AG10803 (cell line): ENCODE results near the gene MRC1.

ENCODE experiments used
- DNase-seq: peaks from one replicate; pipeline ENCODE4 v3.0.0; 2010; ENCODE audit warnings: low read depth
- H3K4me3 ChIP-seq: 2 replicates; pipeline ENCODE4 v1.5.1; 2011; ENCODE audit warnings: mild to moderate bottlenecking, low read length, control low read depth
- TF ChIP-seq, protein P1 (sequence below): conservative IDR thresholded peaks from 2 replicates; pipeline ENCODE4 v1.5.1; 2011; ENCODE audit warnings: mild to moderate bottlenecking, low read length, control low read depth, inconsistent platforms

MRC1 gene

DNA sequence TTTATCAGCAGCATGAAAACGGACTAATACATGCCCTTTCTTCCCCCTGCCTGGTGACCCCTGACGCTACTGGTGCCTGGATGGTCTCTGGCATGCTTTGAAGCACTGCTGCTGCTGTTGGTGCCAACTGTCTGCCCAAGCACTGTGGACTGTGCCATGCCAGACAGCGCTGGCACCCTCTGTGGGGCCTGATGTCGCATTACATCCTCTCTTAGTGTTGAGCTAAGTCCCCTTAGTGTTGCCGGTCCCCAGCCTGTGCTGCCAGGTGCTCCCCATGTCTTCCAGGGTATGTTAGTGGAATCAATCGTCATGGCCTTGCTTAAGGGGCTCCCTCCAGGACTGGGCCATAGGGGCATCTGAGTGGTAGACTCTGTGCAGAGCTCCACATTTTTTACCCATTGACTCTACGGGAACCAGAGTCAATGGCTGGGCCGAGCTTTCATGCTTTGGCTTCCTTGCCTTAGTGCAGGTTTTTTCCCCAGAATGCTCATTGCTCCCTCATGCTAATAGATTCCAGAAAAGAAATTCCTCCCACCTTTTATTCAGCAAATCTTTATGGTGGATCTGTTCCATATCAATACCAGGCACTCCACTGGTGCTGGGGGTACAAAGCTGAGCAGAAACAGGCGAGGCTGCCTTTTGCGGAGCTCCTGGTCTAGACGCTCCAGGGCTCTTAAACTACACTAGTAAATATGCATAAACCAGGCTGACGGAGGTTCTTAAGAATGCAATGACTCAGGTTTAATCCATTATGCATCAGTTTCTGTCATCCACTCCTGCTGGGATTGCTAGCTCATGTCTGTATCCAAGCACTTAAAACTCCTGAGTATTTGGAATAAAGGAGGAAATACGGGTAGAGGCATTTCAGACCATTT is 21.8 kb upstream of the MRC1 start:
- DNase-seq = peak; percentile 94
- H3K4me3 ChIP-seq = no peak overlapping the region
- TF ChIP-seq, protein P1, sequence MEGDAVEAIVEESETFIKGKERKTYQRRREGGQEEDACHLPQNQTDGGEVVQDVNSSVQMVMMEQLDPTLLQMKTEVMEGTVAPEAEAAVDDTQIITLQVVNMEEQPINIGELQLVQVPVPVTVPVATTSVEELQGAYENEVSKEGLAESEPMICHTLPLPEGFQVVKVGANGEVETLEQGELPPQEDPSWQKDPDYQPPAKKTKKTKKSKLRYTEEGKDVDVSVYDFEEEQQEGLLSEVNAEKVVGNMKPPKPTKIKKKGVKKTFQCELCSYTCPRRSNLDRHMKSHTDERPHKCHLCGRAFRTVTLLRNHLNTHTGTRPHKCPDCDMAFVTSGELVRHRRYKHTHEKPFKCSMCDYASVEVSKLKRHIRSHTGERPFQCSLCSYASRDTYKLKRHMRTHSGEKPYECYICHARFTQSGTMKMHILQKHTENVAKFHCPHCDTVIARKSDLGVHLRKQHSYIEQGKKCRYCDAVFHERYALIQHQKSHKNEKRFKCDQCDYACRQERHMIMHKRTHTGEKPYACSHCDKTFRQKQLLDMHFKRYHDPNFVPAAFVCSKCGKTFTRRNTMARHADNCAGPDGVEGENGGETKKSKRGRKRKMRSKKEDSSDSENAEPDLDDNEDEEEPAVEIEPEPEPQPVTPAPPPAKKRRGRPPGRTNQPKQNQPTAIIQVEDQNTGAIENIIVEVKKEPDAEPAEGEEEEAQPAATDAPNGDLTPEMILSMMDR = no peak

DNA sequence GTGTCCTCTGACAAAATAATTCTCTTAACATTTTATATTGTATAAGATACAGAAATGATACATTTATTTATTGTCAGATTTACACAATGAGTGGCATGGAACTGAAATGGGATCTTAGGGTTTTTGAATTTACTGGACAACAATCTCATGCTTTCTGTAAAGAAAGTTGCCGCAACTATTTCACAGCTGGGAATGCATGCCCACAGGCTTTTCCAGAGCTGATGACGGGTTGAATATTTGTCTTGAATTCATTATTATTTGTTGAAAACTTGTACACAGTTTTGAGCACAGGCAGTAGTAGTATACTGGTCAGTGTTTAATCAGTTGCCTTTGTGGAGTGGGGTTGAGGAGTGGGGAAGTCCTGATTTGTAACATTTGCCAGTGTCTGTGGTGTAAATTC is 20.5 kb upstream of the MRC1 start:
- TF ChIP-seq, protein P1 = no peak
- no peak overlapping the region for H3K4me3 ChIP-seq
- peak; percentile 12 for DNase-seq

DNA sequence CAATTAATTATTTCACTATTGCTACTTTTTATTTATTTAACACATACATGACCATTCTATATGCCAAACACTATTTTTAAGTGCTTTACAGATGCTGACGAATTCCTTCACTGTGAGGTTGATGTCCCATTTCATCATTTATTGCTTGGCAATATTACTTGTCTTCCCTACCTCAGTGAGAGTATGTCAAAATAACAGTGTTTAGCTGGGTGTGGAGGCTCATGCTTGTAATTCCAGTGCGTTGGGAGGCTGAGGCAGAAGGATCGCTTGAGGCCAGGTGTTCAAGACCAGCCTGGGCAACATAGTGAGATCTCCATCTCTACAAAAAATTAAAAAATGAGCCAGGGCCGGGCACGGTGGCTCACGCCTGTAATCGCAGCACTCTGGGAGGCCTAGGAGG is 19.8 kb upstream of the MRC1 start:
- no peak overlapping the region for H3K4me3 ChIP-seq
- no peak for DNase-seq
- TF ChIP-seq, protein P1 = no peak

DNA sequence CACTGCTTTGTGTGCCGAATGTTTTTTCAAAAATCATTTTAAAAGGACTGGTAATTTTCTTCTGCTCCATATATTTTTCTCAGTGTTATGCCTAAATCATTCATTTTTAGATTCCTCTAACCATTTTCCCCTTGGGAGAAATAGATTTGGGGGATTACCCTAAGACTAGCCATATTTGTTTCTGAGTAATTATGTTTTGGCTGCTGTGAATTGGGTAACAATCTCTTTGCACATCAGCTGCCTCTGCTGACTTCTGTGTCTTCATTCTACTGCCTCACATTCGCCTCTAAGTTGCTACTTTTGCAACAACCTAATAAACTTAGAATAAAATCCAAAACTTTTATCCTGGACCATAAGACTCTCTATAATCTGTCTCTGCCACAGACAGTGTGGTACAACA is 18.5 kb upstream of the MRC1 start:
- DNase-seq = peak; percentile 39
- TF ChIP-seq, protein P1 = no peak
- H3K4me3 ChIP-seq = no peak overlapping the region

DNA sequence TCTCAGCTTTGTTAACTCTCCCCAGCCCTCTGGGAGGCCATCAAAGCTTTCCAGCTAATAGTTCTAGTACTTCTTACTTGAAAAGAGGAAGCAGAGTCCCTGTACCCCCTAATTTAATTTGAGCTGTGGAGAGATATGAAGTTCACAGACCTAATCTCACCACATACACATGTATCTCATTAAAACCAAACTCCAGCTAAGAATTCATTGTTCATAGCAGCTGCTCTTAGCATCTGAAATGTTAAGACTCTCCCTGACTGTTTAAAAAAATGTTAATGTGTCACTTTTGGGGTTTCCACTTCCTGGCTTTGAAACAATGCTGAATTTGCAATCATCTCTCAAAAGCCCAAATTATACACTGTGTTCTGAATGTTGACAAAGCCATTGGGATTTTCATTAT is 16.2 kb upstream of the MRC1 start:
- DNase-seq = peak; percentile 52
- no peak overlapping the region for H3K4me3 ChIP-seq
- TF ChIP-seq, protein P1 = no peak

DNA sequence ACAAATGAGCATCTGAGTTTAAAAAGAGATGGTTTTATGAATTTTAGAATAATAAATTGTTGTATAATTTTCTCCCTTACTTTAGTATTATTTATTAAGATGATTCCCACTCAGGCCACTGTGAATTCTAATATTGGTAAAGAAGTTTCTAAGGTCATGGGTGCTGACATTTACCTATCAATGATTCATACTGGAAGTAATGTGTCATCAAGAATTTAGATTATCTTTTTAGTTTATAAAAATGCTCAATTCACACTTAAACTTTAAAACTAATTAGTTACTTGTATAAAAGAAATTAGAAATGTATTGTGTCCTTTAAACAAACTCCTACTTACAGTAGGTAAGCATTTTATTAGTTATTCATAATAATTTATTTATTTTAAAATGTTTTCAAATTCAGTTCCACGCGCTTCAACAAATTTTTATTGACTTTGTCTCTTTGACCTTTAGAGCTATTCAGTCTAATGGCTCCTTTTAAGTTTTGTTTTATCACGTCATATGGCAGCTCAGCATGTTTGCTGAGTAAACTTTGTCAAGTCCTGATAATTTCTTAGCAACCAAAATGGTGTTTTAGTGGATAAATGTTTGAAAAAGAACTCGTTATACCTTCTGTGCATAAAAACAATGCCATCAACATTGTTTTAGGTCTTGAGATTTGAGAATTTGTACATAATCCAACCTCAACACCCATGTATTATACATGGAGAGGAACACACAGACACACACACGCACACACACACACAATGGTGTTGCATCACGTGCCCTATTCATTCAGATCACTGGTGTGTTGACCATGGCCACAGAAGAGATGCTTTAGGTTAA is 15.1 kb upstream of the MRC1 start:
- no peak overlapping the region for H3K4me3 ChIP-seq
- no peak for DNase-seq
- TF ChIP-seq, protein P1 = no peak

DNA sequence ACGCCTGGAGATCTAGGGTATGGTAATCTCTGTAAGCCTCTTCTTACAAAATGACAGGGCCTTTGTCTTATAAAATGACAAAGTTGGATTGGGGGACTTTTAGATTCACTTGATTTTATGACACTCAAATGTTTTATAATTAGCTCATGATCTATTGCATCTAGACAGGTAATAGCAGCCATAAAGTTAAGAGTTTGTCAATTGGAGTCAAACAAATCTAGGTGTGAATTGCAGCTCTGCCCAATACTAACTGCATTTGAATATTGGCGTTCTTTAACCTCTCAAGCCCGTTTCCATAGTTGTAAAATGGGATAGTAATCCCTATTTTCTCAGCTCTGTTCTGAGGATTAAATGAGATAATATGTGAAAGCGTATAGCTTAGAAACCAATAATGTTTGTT is 14.1 kb upstream of the MRC1 start:
- no peak overlapping the region for H3K4me3 ChIP-seq
- TF ChIP-seq, protein P1 = no peak
- no peak for DNase-seq
